Breast epithelium (tissue), 3 donors: ENCODE measurements around the gene SRRM3.

ENCODE experiments used
- CTCF ChIP-seq, 3 donors: fragments of 450-650 bp; IDR thresholded peaks; one replicate each; pipeline ENCODE4 v1.5.1; 2016 to 2017; ENCODE audit warnings: antibody characterized with exemption in 3 of 3, mild to moderate bottlenecking in 3 of 3, moderate library complexity in 3 of 3
- POLR2A ChIP-seq: fragments of 450-650 bp; IDR thresholded peaks from one replicate; pipeline ENCODE4 v1.6.1; 2016; ENCODE audit warnings: antibody characterized with exemption, mild to moderate bottlenecking, moderate library complexity

GRCh38 chr7:76272142-76272541 lies 70.4 kb downstream of the SRRM3 start:
- no peak for TF ChIP-seq POLR2A
- no peak for TF ChIP-seq CTCF (IDR thresholded peaks at IDR 0.05)
